Measurements from ENCODE around the gene SMG5. TPM values are rescaled to one million over a fixed set of nuclear protein-coding genes. Genes with fewer than 3 reads are reported as not detected.
"Not testable (repeated sequence)": the region's sequence is repeated elsewhere in the genome, so short reads cannot be mapped to it uniquely, and the experiment has no call there.

Gene SMG5, protein sequence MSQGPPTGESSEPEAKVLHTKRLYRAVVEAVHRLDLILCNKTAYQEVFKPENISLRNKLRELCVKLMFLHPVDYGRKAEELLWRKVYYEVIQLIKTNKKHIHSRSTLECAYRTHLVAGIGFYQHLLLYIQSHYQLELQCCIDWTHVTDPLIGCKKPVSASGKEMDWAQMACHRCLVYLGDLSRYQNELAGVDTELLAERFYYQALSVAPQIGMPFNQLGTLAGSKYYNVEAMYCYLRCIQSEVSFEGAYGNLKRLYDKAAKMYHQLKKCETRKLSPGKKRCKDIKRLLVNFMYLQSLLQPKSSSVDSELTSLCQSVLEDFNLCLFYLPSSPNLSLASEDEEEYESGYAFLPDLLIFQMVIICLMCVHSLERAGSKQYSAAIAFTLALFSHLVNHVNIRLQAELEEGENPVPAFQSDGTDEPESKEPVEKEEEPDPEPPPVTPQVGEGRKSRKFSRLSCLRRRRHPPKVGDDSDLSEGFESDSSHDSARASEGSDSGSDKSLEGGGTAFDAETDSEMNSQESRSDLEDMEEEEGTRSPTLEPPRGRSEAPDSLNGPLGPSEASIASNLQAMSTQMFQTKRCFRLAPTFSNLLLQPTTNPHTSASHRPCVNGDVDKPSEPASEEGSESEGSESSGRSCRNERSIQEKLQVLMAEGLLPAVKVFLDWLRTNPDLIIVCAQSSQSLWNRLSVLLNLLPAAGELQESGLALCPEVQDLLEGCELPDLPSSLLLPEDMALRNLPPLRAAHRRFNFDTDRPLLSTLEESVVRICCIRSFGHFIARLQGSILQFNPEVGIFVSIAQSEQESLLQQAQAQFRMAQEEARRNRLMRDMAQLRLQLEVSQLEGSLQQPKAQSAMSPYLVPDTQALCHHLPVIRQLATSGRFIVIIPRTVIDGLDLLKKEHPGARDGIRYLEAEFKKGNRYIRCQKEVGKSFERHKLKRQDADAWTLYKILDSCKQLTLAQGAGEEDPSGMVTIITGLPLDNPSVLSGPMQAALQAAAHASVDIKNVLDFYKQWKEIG
- 87.0 and 87.9 TPM in 2 replicates for total RNA-seq (2014; rRNA removed; shearing (Covaris generic))
- total RNA-seq (2022), result 88.9 and 99.0 TPM in 2 replicates
- percentile 80 among the genes with signal in this experiment for Bru-seq, nascent RNA
- percentile 91 among the genes with signal in this experiment for BruChase-seq, experiment 1, labeled RNA remaining after a 6-hour chase
- percentile 88 among the genes with signal in this experiment for BruChase-seq, experiment 2, labeled RNA remaining after a 2-hour chase
- long read RNA-seq, full-length matches to known transcripts, result 84 of 163 reads
- long read RNA-seq, partial matches to known transcripts, result 25 of 163 reads
- long read RNA-seq, other reads (novel, unspliced or antisense), result 54 of 163 reads

- peaks cover 43% of the 10 kb centered on the region for H3K79me2 ChIP-seq (ENCODE audit: insufficient read depth, low read depth, low read length)
- no peaks in the 10 kb centered on the region for H3K9me2 ChIP-seq (ENCODE audit: insufficient read depth, low read length)
- peak; percentile 99 for DNase-seq (ENCODE audit: low spot score)
- H2AFZ ChIP-seq (ENCODE audit: low read length), result peak within 1 kb of the TSS; percentile 90
- peak within 1 kb of the TSS; percentile 82 for H3K4me3 ChIP-seq (ENCODE audit: low read depth, low read length, poor library complexity, severe bottlenecking)
- H3K27ac ChIP-seq (ENCODE audit: low read depth, low read length, poor library complexity, severe bottlenecking), result peak within 1 kb of the TSS; percentile 66
- peaks cover 26% of the 10 kb centered on the region for H3K4me1 ChIP-seq (ENCODE audit: insufficient read depth, low read length, poor library complexity, severe bottlenecking)
- intact Hi-C loops (cut with micrococcal nuclease; ENCODE audit: unreplicated experiment), result loop anchor here (1.0 kb wide), 1 partner anchor 55 kb away; no protein-coding TSS in a partner anchor
- ChIA-PET POLR2A (interaction anchor here (0.6 to 2.8 kb wide), 10 partner anchors 9 to 601 kb away, joined by 3 to 11 read pairs (median 5); partner anchors contain the start of gene PMF1), CTCF (ENCODE audit: unreplicated experiment) (interaction anchor here (0.5 to 1.5 kb wide), 5 partner anchors 11 to 155 kb away, joined by 3 to 4 read pairs (median 3); no protein-coding TSS in a partner anchor)
- TF ChIP-seq, protein P1, sequence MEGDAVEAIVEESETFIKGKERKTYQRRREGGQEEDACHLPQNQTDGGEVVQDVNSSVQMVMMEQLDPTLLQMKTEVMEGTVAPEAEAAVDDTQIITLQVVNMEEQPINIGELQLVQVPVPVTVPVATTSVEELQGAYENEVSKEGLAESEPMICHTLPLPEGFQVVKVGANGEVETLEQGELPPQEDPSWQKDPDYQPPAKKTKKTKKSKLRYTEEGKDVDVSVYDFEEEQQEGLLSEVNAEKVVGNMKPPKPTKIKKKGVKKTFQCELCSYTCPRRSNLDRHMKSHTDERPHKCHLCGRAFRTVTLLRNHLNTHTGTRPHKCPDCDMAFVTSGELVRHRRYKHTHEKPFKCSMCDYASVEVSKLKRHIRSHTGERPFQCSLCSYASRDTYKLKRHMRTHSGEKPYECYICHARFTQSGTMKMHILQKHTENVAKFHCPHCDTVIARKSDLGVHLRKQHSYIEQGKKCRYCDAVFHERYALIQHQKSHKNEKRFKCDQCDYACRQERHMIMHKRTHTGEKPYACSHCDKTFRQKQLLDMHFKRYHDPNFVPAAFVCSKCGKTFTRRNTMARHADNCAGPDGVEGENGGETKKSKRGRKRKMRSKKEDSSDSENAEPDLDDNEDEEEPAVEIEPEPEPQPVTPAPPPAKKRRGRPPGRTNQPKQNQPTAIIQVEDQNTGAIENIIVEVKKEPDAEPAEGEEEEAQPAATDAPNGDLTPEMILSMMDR (conservative IDR thresholded peaks at IDR 0.05; ENCODE audit: low read length), result no peak
- no peak for TF ChIP-seq EZH2phosphoT487 (IDR thresholded peaks at IDR 0.05; ENCODE audit: borderline replicate concordance, low read depth, low read length)
- H3K9me3 ChIP-seq (ENCODE audit: low read length), result no peaks in the 10 kb centered on the region
- BruUV-seq (replicated peaks), result no TSS peak
- peaks cover 31% of the 10 kb centered on the region for H3K36me3 ChIP-seq (ENCODE audit: insufficient read depth, low read length)
- H4K20me1 ChIP-seq (ENCODE audit: insufficient read depth, low read length), result peaks cover 19% of the 10 kb centered on the region; the same call in 1 of the 2 replicates
- H3K4me2 ChIP-seq (ENCODE audit: low read length), result peak within 1 kb of the TSS; percentile 96
These were observed at the start of gene SMG5 for GRCh38 chr1:156282479-156283222. Gene SMG5 (minus strand): TSS chr1:156282825. CDS start chr1:156282680, 145 bp downstream.

DNA sequence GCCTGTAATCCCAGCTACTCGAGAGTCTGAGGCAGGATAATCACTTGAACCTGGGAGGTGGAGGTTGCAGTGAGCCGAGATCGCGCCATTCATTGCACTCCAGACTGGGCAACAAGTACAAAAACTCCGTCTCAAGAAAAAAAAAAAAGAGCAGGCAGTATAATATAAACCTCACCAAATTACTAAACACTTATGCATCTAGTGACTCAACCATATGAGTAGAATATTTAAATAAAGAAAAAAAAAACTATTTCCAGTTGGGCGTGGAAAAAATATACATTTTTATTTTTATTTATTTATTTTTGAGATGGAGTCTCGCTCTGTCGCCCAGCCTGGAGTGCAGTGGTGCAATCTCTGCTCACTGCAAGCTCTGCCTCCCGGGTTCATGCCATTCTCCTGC is 40.6 kb upstream of the SMG5 start:
- CTCF ChIA-PET (ENCODE audit: unreplicated experiment); H3K79me2 ChIP-seq (ENCODE audit: insufficient read depth, low read depth, low read length); DNase-seq (ENCODE audit: low spot score); H3K4me2 ChIP-seq (ENCODE audit: low read length); H3K9me2 ChIP-seq (ENCODE audit: insufficient read depth, low read length); intact Hi-C loops (cut with micrococcal nuclease; ENCODE audit: unreplicated experiment); POLR2A ChIA-PET; H3K27ac ChIP-seq (ENCODE audit: low read depth, low read length, poor library complexity, severe bottlenecking); H3K4me1 ChIP-seq (ENCODE audit: insufficient read depth, low read length, poor library complexity, severe bottlenecking); BruUV-seq (replicated peaks); H3K4me3 ChIP-seq (ENCODE audit: low read depth, low read length, poor library complexity, severe bottlenecking); H3K9me3 ChIP-seq (ENCODE audit: low read length); H2AFZ ChIP-seq (ENCODE audit: low read length); H4K20me1 ChIP-seq (ENCODE audit: insufficient read depth, low read length): not testable (repeated sequence)
- peaks cover 88% of the 10 kb centered on the region for H3K36me3 ChIP-seq (ENCODE audit: insufficient read depth, low read length)
